Ovary (tissue), 9 donors: ENCODE results near the gene PATJ. TPM values are rescaled to one million over a fixed set of nuclear protein-coding genes. Genes with fewer than 3 reads are reported as not detected.

Experiments used
- DNase-seq, 5 donors: peaks; one replicate each; pipeline ENCODE4 v3.0.0-alpha.2; 2019 to 2020
- H3K27ac ChIP-seq, 2 donors: fragments of 200-600 bp; one replicate each; pipeline versions ENCODE4 v1.5.1 to v1.8.0; 2019 to 2022
- H3K27me3 ChIP-seq: fragments of 200-600 bp; one replicate; pipeline ENCODE4 v1.8.0; 2022
- H3K36me3 ChIP-seq: fragments of 200-600 bp; sonication (generic); one replicate; pipeline ENCODE4 v1.5.1; 2019
- H3K4me1 ChIP-seq: one replicate; pipeline ENCODE4 v1.8.1; 2013; ENCODE audit warnings: mild to moderate bottlenecking, moderate library complexity; ENCODE audit not compliant: insufficient read depth
- H3K4me3 ChIP-seq: fragments of 200-600 bp; sonication (generic); one replicate; pipeline ENCODE4 v1.5.1; 2017
- H3K9me3 ChIP-seq, 2 donors: fragments of 200-600 bp in 1 of 2; sonication (generic) in 1 of 2; one replicate each; pipeline versions ENCODE4 v1.5.1 to v1.8.1; 2013 to 2019; ENCODE audit warnings: mild to moderate bottlenecking in 1 of 2, moderate library complexity in 1 of 2
- EP300 ChIP-seq: sonication (generic); formaldehyde crosslinking; IDR thresholded peaks from one replicate; pipeline ENCODE4 v1.6.1; 2017; ENCODE audit warnings: antibody characterized with exemption
- POLR2A ChIP-seq: fragments of 450-650 bp; IDR thresholded peaks from one replicate; pipeline ENCODE4 v1.6.1; 2017; ENCODE audit warnings: antibody characterized with exemption, mild to moderate bottlenecking, moderate library complexity
- WGBS, 3 donors: extraction: QIAGEN DNeasy Blood & Tissue Kit in 1 of 3; methylation state at CpG; one replicate each; pipeline versions ENCODE4 v1.1.5 to v1.1.7; 2013 to 2017; 5-methylcytosine and 5-hydroxymethylcytosine counted together
- intact Hi-C, 4 donors: fragments of 100-400 bp; cut with DNase I; formaldehyde crosslinking; loops; one replicate each; pipeline versions ENCODE4 v1.11.0 to v1.15.1; 2022 to 2023
- polyA plus RNA-seq, 2 donors: library from polyadenylated mRNA; stranded (reverse); fragments of 200-250 nt in 1 of 2; fragments of 350-450 nt in 1 of 2; fragmentation: Illumina TruSeq in 1 of 2; extraction: RNeasy Lipid Tissue Mini Kit (QIAGEN cat#74804) in 1 of 2; gene quantifications; one replicate each; pipeline ENCODE4 v1.2.3, GENCODE V29; 2013 to 2014
- total RNA-seq, 7 donors: library from RNA; depleted of rRNA in 2 of 7; stranded (reverse); fragments of >200 nt in 2 of 7; fragmentation: NEBNext Ultra II Directional in 3 of 7; extraction: Animal tissue kit (Norgen Biotek cat#: 25700) in 3 of 7; gene quantifications; one replicate each; pipeline versions ENCODE4 v1.1.0 to v1.2.4, GENCODE V29; 2016 to 2023
- TF ChIP-seq, protein P1 (sequence below), 3 donors: fragments of 450-650 bp in 2 of 3; fragments of 200-600 bp in 1 of 3; IDR thresholded peaks; one replicate each; pipeline versions ENCODE4 v1.5.1 to v1.8.0; 2016 to 2022; ENCODE audit warnings: antibody characterized with exemption in 3 of 3, mild to moderate bottlenecking in 1 of 3
- donor health status: DM: no; HTN: no; CAD: no; lungs with moderate emphysema.
- donor health status: DM: no; HTN: no; CAD: no.
- donor health status: Bipolar disorder and iron deficiency.
- donor health status: DM: yes; HTN: yes; CAD: no.
- donor health status: DM: no; HTN: no; CAD: no.
- donor health status: DM: yes; HTN: yes; CAD: no.

The PATJ gene
- total and polyA plus RNA-seq, 9 donors, result 7.6 to 60.1 (median 25.5) TPM

- H3K27me3 ChIP-seq, result no peaks in the 10 kb centered on the region
- H3K36me3 ChIP-seq, result no peaks in the 10 kb centered on the region
- TF ChIP-seq POLR2A, result no peak
- TF ChIP-seq, protein P1, sequence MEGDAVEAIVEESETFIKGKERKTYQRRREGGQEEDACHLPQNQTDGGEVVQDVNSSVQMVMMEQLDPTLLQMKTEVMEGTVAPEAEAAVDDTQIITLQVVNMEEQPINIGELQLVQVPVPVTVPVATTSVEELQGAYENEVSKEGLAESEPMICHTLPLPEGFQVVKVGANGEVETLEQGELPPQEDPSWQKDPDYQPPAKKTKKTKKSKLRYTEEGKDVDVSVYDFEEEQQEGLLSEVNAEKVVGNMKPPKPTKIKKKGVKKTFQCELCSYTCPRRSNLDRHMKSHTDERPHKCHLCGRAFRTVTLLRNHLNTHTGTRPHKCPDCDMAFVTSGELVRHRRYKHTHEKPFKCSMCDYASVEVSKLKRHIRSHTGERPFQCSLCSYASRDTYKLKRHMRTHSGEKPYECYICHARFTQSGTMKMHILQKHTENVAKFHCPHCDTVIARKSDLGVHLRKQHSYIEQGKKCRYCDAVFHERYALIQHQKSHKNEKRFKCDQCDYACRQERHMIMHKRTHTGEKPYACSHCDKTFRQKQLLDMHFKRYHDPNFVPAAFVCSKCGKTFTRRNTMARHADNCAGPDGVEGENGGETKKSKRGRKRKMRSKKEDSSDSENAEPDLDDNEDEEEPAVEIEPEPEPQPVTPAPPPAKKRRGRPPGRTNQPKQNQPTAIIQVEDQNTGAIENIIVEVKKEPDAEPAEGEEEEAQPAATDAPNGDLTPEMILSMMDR (IDR thresholded peaks at IDR 0.05), result no peak
- TF ChIP-seq EP300, result no peak
- peaks cover 11% of the 10 kb centered on the region for H3K4me1 ChIP-seq
- no peak overlapping the region for H3K4me3 ChIP-seq
- DNase-seq, result no peak
- intact Hi-C loops, result no loop called here
- WGBS, 3 donors, result 95 to 99% (median 97%) methylated on average over 4 of the region's 4 CpGs
- no peaks in the 10 kb centered on the region for H3K9me3 ChIP-seq
- H3K27ac ChIP-seq, result no peak overlapping the region
Observed at GRCh38 chr1:62064829-62065407, 322.6 kb downstream of the PATJ start.

DNA sequence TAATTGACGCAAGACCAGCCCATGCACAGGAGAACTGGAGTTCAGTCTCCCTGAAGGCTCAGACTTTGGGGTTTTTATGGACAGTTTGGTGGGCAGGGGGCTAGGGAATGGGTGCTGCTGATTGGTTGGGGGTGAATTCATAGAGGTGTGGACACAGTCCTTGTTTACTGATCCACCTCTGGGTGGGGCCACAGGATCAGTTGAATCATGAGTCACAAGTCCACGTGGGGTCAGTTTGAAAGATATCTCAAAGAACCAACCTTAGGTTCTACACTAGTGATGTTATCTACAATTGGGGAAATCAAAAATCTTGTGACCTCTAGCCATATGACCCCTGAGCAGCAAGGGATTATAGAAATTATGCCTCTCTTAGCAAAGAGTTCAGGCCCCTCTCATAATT, 324.4 kb downstream of the PATJ start:
- no peaks in the 10 kb centered on the region for H3K36me3 ChIP-seq
- TF ChIP-seq EP300, result no peak
- TF ChIP-seq POLR2A, result no peak
- TF ChIP-seq, protein P1 (IDR thresholded peaks at IDR 0.05), result no peak
- no peaks in the 10 kb centered on the region for H3K9me3 ChIP-seq
- no peak overlapping the region for H3K27ac ChIP-seq
- H3K4me1 ChIP-seq, result peaks cover 11% of the 10 kb centered on the region
- no peak overlapping the region for H3K4me3 ChIP-seq
- intact Hi-C loops, result no loop called here
- WGBS, 3 donors, result 95 to 97% (median 97%) methylated on average over 2 of the region's 2 CpGs
- no peaks in the 10 kb centered on the region for H3K27me3 ChIP-seq
- no peak for DNase-seq

DNA sequence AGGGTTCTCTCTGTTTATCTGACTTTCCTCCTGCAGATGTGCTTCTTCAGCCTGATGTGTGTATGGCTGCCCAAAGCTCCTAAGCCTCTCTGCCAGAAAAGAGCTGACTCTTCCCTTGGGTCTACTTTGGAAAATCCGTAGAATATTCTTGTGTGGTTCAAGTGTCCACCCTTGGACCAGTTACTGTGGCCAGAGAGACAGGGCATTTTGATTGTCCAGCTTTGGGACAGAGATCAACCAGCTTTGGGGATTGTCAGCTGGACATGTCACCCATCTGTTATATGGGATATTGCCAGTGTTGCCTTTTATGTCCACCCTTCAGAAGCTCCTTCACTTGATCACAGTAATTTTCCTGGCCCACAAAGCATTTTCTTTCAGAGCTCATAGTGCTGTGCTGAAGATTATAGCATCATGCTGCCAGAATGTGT, 326.1 kb downstream of the PATJ start:
- peaks cover 11% of the 10 kb centered on the region for H3K4me1 ChIP-seq

GRCh38 chr1:62068978-62069377, 326.7 kb downstream of the PATJ start:
- 12 to 19% (median 17%) methylated on average over 5 of the region's 5 CpGs for WGBS, 3 donors
- intact Hi-C loops, result no loop called here
- no peaks in the 10 kb centered on the region for H3K27me3 ChIP-seq
- no peaks in the 10 kb centered on the region for H3K36me3 ChIP-seq
- no peak overlapping the region for H3K4me3 ChIP-seq
- no peak for TF ChIP-seq POLR2A
- TF ChIP-seq EP300, result no peak
- TF ChIP-seq, protein P1 (IDR thresholded peaks at IDR 0.05), result no peak
- peaks cover 11% of the 10 kb centered on the region for H3K4me1 ChIP-seq
- H3K9me3 ChIP-seq, result no peaks in the 10 kb centered on the region
- H3K27ac ChIP-seq, result peak overlapping the region in 1 of 2 donors; percentile 48
- peak in 2 of 5 donors; percentile 15 to 33 for DNase-seq

More for the DNA sequence above, 326.1 kb downstream of the PATJ start:
- no peaks in the 10 kb centered on the region for H3K9me3 ChIP-seq
- H3K4me3 ChIP-seq, result no peak overlapping the region
- no peaks in the 10 kb centered on the region for H3K27me3 ChIP-seq
- TF ChIP-seq POLR2A (no peak), EP300 (no peak)
- TF ChIP-seq, protein P1 (IDR thresholded peaks at IDR 0.05), result no peak
- peak in 1 of 5 donors; percentile 12 for DNase-seq
- WGBS, 3 donors, result 39 to 64% (median 59%) methylated on average over 1 of the region's 1 CpG
- H3K36me3 ChIP-seq, result no peaks in the 10 kb centered on the region
- peak overlapping the region; percentile 28 to 48 for H3K27ac ChIP-seq
- intact Hi-C loops, result no loop called here
